ENCODE results near the gene PPFIBP1.

- TF ChIP-seq CTCF (IDR thresholded peaks at IDR 0.05) (no peak), POLR2A (IDR thresholded peaks at IDR 0.05) (no peak)
Observed at GRCh38 chr12:27651201-27651600, 127.2 kb downstream of the PPFIBP1 start.

Measured in suprapubic skin (tissue), 3 donors.